ENCODE results near the gene TNS3.

TNS3 gene

DNA sequence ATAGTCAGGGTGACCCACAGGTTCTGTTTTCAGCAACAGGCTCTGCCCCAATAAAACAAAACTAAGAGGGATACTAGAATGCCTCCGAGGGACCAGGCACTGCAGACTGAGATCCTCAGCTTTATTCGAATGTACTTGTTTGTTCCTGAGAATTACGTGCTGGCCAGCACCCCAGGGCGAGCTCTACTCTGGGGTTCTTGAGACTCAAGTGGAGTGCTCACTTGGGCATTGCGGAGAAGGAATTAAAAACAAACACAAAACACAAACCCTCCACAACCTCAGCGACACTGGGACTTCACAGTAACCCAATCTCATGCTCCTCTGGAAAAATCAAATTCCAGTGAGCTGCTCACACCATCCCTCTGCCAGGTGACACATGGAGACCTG is 250.7 kb downstream of the TNS3 start:
- Mint-ChIP-seq H3K9me3 (no peaks in the 10 kb centered on the region), H3K27me3 (ENCODE audit: low read depth) (no peaks in the 10 kb centered on the region), H3K4me3 (no peak overlapping the region), H3K27ac (no peak overlapping the region), H3K4me1 (ENCODE audit: low read depth) (no peaks in the 10 kb centered on the region), H3K36me3 (ENCODE audit: low read depth) (no peaks in the 10 kb centered on the region)

DNA sequence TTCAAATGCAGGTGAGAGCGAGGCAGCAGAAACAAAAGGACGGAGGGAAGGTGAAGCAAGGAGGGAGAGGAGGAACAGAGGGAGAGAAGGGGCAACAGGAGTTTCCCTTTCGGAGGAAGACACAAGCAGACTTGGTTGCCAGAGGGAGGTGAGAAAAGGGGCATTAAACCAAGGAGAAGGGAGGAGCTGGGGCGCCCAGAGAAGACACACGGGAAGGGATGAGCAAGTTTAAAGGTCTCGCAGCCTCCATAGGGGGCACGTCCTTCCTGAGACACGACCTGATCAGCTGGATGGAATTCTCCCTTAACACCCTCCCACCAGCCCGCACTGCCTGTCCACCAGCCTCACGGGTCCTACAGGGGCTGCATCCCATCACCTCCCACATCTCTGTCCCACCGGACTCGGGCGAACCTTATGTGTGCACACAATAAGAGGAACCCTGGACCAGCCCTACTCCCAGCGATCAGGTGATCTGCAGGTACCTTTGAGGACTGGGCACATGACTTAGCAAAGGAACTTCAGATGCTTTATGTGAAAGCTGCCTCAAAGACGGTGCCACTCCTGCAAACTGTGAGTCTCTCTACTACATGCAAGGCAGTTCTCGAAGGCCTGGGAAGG is 251.2 kb downstream of the TNS3 start:
- H3K27me3 Mint-ChIP-seq (ENCODE audit: low read depth) = no peaks in the 10 kb centered on the region
- H3K4me1 Mint-ChIP-seq (ENCODE audit: low read depth) = no peaks in the 10 kb centered on the region
- H3K27ac Mint-ChIP-seq = no peak overlapping the region
- no peaks in the 10 kb centered on the region for H3K36me3 Mint-ChIP-seq (ENCODE audit: low read depth)
- H3K9me3 Mint-ChIP-seq = no peaks in the 10 kb centered on the region
- H3K4me3 Mint-ChIP-seq = no peak overlapping the region

DNA sequence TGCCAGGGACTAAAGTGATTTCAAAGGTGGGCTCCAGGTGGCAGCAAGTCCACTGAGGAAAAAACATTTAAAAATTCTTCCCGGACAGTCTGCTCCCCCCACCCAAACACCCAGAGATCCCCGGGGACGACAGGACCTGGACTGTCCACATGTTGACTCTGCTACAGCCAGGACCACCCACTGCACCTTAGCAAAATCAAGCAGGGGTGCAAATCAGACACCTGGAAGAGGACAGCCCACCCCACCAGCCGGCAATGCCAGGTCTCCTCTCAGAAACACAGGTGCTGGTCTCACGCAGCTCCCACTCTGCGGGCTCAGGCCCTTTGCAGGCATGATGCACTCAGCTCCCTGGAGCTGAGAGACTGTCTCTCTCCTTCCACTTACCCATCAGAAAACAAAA is 251.9 kb downstream of the TNS3 start:
- Mint-ChIP-seq H3K4me3 (no peak overlapping the region), H3K9me3 (no peaks in the 10 kb centered on the region), H3K27ac (no peak overlapping the region), H3K27me3 (ENCODE audit: low read depth) (no peaks in the 10 kb centered on the region), H3K4me1 (ENCODE audit: low read depth) (no peaks in the 10 kb centered on the region), H3K36me3 (ENCODE audit: low read depth) (no peaks in the 10 kb centered on the region)

DNA sequence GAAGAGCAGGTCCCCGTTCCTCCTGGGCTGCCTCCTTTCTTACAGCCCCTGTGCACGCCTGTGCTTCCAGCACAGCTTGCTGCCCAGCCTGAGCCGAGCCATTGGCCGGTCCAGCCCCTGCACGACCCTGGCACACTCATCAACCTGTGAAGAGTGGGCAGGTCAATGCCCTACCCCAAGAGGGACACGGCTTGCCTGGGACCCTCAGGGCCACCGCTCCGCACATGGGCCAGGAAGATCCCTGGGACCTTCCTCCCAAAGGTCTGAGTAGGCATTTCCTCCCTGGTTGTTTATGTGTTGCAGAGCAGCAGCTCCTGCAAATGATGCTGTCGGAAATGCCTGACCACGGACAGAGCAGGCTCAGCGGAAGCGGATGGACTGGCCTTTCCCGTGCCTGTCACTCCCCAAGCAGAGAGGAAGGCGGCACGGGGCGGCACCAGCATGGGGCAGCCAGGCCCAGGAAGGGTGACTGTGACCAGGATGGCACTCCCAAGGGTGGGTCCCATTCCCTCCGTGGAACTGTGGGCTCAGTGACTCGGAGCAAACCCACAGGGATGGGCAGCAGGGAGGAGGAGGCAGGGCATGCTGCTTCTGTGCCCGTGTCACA is 252.5 kb downstream of the TNS3 start:
- Mint-ChIP-seq H3K27me3 (ENCODE audit: low read depth) (no peaks in the 10 kb centered on the region), H3K4me3 (no peak overlapping the region), H3K9me3 (no peaks in the 10 kb centered on the region), H3K4me1 (ENCODE audit: low read depth) (no peaks in the 10 kb centered on the region), H3K27ac (no peak overlapping the region), H3K36me3 (ENCODE audit: low read depth) (no peaks in the 10 kb centered on the region)

DNA sequence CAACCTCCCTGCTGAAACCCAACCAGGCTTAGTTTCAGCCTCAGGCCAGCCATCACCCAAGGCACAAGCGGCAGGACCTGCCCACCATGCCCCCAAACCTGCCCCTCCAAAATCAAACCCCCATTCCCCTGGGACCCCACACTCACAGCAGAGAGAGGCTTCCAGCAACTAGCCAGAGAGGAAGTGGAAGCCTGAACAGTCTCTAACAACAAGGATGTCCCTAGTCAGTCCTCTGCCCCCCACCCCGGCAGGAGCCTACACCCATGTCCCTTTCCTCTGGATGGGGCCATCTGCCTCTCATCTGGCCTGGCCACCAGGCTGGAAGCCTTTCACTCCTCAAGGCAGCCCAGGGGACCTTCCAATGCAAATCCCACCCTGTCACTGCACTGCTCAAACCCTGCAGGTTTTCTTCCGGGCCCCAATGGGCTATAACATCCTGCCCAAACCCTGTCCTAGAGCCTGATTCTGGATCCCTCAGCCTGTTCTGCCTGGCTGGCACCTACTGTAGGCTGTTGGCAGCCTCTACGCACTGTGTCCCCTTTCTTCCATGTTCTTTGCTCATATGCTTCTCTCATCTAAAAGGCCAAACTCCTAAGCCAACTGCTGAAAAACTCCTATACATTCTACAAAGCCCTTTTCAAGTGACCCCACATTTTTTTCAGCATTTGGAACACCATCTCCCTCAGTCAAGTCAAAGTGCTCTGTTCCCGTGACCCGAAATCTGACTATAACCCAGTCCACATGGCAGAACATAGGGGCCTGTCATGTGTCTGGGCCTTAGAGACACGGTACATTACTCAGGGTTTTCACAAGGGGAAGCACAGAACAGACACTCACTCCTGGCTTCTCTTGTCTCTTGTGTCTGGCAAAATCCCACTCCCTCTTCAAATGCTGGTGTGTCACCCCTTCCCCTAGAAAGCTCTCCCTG is 253.3 kb downstream of the TNS3 start:
- Mint-ChIP-seq H3K4me1 (ENCODE audit: low read depth) (no peaks in the 10 kb centered on the region), H3K27me3 (ENCODE audit: low read depth) (no peaks in the 10 kb centered on the region), H3K9me3 (no peaks in the 10 kb centered on the region), H3K27ac (no peak overlapping the region), H3K4me3 (no peak overlapping the region), H3K36me3 (ENCODE audit: low read depth) (no peaks in the 10 kb centered on the region)

DNA sequence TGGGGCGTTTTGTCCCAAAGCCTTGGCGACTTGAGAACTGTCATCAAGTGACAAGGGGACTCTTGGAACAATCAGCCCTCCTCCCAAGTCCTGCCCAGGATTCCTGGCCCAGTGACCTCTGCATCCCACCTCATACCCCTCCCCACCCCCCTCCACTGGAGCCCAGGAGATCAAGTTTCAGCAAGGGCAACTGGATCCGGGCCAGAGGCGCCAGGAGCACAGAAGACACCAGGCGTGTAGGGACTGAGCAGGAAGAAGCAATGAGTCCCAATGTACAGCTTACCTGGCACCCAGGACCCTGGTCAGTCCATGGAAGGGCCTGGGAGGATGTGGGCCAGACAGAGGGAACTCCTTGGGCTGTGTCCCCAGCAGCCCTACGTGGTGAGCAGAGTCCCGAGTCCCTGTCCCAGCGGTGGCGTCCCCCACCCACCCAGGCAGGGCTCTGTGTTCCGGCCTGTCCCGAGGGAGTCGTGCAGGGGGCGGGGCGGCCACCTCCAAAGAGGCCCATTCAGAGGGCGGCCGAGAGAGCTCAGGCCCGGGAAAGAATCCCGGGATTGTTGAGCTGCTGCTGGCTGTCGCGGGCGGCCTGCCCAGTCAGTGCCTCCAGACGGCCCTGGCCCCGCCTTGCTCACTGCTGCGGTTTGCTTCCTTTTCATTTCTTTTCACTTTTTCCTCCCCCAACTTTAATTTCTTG is 254.1 kb downstream of the TNS3 start:
- Mint-ChIP-seq H3K4me3 (no peak overlapping the region), H3K36me3 (ENCODE audit: low read depth) (no peaks in the 10 kb centered on the region), H3K27me3 (ENCODE audit: low read depth) (no peaks in the 10 kb centered on the region), H3K27ac (no peak overlapping the region), H3K4me1 (ENCODE audit: low read depth) (no peaks in the 10 kb centered on the region), H3K9me3 (no peaks in the 10 kb centered on the region)

DNA sequence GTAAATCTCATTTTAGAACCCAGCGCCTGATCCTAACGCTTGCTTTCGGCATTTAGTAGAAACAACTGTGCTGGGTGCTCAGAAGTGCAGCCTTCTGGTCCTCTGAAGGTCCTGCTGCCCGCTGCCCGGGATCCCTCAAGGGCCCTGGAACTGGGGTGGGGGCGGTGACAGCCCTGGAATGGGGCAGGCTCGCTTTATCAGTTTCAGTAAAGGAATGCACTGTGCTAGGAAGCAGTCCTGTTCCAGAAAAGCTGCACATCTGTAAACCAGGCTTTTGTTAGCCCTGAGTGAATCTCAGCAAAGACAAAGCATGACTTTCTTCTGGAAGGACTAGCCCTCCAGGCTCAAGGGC is 254.6 kb downstream of the TNS3 start:
- Mint-ChIP-seq H3K36me3 (ENCODE audit: low read depth) (no peaks in the 10 kb centered on the region), H3K27me3 (ENCODE audit: low read depth) (no peaks in the 10 kb centered on the region), H3K9me3 (no peaks in the 10 kb centered on the region), H3K4me3 (no peak overlapping the region), H3K27ac (no peak overlapping the region), H3K4me1 (ENCODE audit: low read depth) (no peaks in the 10 kb centered on the region)

DNA sequence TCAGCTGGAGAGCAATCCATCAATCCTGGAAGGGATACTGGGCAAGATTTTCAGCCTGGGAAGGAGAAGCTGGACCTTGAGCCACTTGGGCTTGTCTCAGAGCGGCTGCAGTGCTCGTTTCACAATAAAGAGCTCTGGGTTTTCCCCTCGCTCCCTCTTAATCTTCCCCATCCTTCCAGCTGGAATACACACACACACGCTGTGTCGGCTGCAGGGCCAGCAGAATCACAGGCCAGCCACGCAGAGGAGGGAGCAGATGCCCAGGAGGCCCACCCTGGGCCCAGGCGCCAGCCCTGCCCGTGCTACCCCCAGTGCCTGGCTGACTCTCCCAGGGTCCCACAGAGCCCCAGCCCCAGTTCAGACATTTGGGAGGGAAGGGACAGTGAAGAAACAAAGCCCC is 255.1 kb downstream of the TNS3 start:
- Mint-ChIP-seq H3K27me3 (ENCODE audit: low read depth) (no peaks in the 10 kb centered on the region), H3K4me3 (no peak overlapping the region), H3K27ac (no peak overlapping the region), H3K4me1 (ENCODE audit: low read depth) (no peaks in the 10 kb centered on the region), H3K9me3 (no peaks in the 10 kb centered on the region), H3K36me3 (ENCODE audit: low read depth) (no peaks in the 10 kb centered on the region)

DNA sequence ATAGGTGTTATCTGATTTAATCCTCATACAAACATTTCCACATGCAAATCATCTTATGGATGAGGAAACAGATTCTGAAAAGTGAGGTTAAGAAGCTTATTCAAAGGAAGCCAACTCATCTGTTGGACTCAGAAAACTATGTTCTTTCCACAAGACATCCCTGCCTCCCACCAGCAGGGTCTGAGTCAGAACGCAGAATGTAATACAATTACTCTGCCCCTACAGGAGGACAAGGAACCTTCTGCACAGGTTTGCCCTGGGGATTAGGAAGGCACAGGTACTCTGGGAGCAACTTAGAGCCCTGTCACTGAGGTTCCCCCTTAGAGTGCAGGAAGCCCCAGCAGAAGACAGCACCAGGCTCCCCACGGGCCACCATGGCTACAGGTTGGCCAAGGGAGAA is 255.7 kb downstream of the TNS3 start:
- Mint-ChIP-seq H3K9me3 (no peaks in the 10 kb centered on the region), H3K27me3 (ENCODE audit: low read depth) (no peaks in the 10 kb centered on the region), H3K4me3 (no peak overlapping the region), H3K4me1 (ENCODE audit: low read depth) (no peaks in the 10 kb centered on the region), H3K27ac (no peak overlapping the region), H3K36me3 (ENCODE audit: low read depth) (no peaks in the 10 kb centered on the region)

DNA sequence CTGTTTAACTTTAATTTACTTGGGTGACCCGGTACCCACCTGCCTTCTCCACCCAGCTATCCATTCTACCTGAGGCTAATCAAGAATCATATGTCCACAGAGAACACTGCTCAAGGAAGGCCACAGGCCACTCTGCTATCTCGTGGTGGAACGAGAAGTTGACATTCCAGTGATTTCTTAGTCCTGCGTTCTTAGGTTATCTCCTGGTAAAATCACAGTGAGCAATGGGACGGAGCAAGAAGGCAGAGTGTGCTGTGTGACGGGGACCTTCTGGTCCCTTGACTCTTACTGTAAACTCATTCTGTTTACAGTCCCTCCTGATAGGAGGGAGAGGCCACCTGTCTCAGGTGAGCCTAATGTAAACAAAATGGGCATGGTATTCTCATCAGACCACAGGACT is 256.6 kb downstream of the TNS3 start:
- Mint-ChIP-seq H3K4me1 (ENCODE audit: low read depth) (no peaks in the 10 kb centered on the region), H3K4me3 (no peak overlapping the region), H3K27me3 (ENCODE audit: low read depth) (no peaks in the 10 kb centered on the region), H3K9me3 (no peaks in the 10 kb centered on the region), H3K27ac (no peak overlapping the region), H3K36me3 (ENCODE audit: low read depth) (no peaks in the 10 kb centered on the region)

DNA sequence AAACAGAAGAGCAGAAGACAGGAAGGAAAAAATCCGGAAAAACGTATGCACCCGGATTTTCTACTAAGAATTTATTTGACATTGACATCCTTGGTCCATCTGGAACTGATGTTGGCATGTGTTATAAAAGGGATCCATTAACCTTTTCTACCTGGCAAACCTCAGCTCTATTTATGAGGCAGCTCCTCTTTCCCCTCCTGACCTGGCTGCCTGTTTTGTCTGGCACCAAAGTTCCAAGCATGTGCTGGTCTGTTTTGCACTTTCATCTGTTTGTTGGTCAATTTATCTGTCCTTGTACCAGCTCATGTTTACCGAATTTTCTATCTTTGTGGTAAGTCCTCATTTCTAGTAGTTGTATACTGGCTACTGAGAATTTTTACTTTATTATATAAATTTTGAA is 258.0 kb downstream of the TNS3 start:
- no peak overlapping the region for H3K27ac Mint-ChIP-seq
- no peaks in the 10 kb centered on the region for H3K4me1 Mint-ChIP-seq (ENCODE audit: low read depth)
- H3K27me3 Mint-ChIP-seq (ENCODE audit: low read depth) = no peaks in the 10 kb centered on the region
- no peak overlapping the region for H3K4me3 Mint-ChIP-seq
- H3K9me3 Mint-ChIP-seq = no peaks in the 10 kb centered on the region
- no peaks in the 10 kb centered on the region for H3K36me3 Mint-ChIP-seq (ENCODE audit: low read depth)

DNA sequence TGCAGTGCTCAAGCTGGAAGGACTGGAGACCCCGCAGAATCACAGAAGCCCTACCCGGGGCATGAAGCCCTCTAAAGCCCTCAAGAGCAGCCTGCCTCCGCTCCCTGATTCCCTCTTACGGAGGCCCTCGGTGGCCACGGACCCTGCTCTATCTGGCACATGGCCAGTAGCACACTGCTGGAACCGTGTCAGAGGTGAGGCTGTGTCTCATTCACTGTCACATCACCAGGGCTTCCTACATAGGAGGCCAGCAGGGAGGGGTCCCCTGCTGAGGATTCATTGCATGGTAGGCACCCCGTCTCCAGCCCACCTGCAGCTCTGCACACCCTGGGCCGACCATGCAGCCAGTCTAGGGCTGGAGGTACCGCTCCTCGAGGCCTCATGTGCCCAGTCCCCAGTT is 259.2 kb downstream of the TNS3 start:
- Mint-ChIP-seq H3K36me3 (ENCODE audit: low read depth) (no peaks in the 10 kb centered on the region), H3K4me3 (no peak overlapping the region), H3K9me3 (no peaks in the 10 kb centered on the region), H3K4me1 (ENCODE audit: low read depth) (peaks cover 3% of the 10 kb centered on the region), H3K27me3 (ENCODE audit: low read depth) (no peaks in the 10 kb centered on the region), H3K27ac (no peak overlapping the region)

DNA sequence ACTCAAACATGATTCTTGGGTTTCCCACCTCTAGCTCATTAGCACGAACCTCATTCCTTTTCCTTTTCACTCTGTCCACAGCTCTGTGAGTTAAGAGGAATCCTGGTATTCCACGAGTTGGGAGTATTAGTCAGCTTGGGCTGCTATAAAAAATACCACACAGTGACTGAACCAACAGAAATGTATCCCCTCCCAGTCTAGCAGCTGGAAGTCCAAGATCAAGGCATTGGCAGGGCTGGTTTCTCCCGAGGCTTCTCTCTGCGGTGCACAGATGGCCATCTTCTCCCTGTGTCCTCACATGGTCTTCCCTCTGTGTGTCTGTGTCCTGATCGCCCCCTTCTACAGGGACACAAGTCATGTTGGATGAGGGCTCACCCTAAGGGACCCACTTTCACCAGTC is 261.6 kb downstream of the TNS3 start:
- Mint-ChIP-seq H3K4me1 (ENCODE audit: low read depth) (peaks cover 3% of the 10 kb centered on the region), H3K4me3 (no peak overlapping the region), H3K9me3 (no peaks in the 10 kb centered on the region), H3K27me3 (ENCODE audit: low read depth) (no peaks in the 10 kb centered on the region), H3K36me3 (ENCODE audit: low read depth) (no peaks in the 10 kb centered on the region), H3K27ac (no peak overlapping the region)

DNA sequence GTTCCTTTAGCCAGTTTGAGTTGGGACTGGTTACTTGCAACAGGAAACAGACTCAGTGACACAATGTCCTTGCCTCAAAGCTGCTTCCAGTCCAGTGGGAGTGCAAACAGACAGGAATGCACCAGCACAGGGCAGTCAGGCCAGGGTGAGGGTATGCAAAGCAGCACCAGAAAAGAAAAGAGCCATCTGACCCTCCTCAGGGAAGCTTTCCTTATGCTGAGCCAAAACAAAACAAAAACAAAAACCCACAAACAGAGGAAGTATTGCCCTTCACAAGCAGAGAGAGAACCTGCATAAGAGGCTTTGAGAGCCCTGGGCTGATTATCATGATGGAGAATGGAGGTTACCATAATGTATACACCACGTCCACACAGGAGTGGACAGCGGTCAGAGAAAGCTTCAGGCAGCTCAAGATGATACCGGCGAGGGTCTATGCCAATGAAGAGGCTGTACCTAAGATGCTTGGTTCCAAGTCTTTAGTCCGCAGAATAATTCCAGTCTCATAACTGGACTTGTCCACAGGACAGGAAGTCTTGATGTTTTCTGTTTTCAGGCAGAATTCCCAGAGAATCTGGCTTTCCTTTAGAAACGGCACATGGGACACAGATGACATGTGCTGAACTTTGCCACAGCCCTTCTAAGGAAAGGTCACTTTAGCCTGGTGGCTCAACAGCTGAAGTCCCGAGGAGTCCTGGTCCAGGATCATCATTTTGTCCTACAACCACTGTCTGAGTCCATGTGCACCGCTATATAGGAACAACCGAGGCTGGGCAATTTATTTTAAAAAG is 263.3 kb downstream of the TNS3 start:
- Mint-ChIP-seq H3K27ac (peak overlapping the region; percentile 43), H3K4me1 (ENCODE audit: low read depth) (peaks cover 3% of the 10 kb centered on the region), H3K4me3 (no peak overlapping the region), H3K9me3 (no peaks in the 10 kb centered on the region), H3K36me3 (ENCODE audit: low read depth) (no peaks in the 10 kb centered on the region), H3K27me3 (ENCODE audit: low read depth) (no peaks in the 10 kb centered on the region)

Data from T-helper 1 cell treated with Interleukin-12 subunit alpha and Interleukin-12 subunit beta and Interleukin-4 antibody, amounts not matched to agents 30 μg/mL and 1 μg/mL, for 36 hours (primary cell).